H54 (cell line): Measurements from ENCODE around the gene SHF.

ENCODE experiments used
- DNase-seq: peaks from one replicate; pipeline ENCODE4 v3.0.0; 2011; ENCODE audit warnings: low spot score, mixed read lengths; ENCODE audit not compliant: insufficient read length
- FAIRE-seq: peaks from 3 replicates; lab custom pipeline; 2011; peaks lifted over from hg19 to GRCh38; lab: Jason Lieb, UNC
- POLR2A ChIP-seq: IDR thresholded peaks from 2 replicates; pipeline ENCODE4 v1.6.1; 2011; ENCODE audit warnings: low read depth, mild to moderate bottlenecking, low read length

SHF gene

GRCh38 chr15:45169608-45170480 is 17.9 kb downstream of the SHF start:
- TF ChIP-seq POLR2A = no peak
- FAIRE-seq = no peak
- DNase-seq = no peak

GRCh38 chr15:45168751-45169551 is 18.8 kb downstream of the SHF start:
- TF ChIP-seq POLR2A = no peak
- FAIRE-seq (no peak), DNase-seq (no peak)

GRCh38 chr15:45168286-45168685 is 19.5 kb downstream of the SHF start:
- DNase-seq = no peak
- FAIRE-seq = no peak
- no peak for TF ChIP-seq POLR2A

- FAIRE-seq = no peak
- TF ChIP-seq POLR2A = no peak
- no peak for DNase-seq
These were observed 20.0 kb downstream of the SHF start for GRCh38 chr15:45167631-45168205.

GRCh38 chr15:45166834-45167630 is 20.7 kb downstream of the SHF start:
- no peak for FAIRE-seq
- peak; percentile 92 for DNase-seq
- TF ChIP-seq POLR2A = no peak

- FAIRE-seq (no peak), DNase-seq (no peak)
- no peak for TF ChIP-seq POLR2A
These were observed 22.2 kb downstream of the SHF start for GRCh38 chr15:45165536-45165935.

- DNase-seq (no peak), FAIRE-seq (no peak)
- TF ChIP-seq POLR2A = no peak
These were observed 22.9 kb downstream of the SHF start for GRCh38 chr15:45164914-45165313.

GRCh38 chr15:45163508-45163856 is 24.3 kb downstream of the SHF start:
- TF ChIP-seq POLR2A = no peak

GRCh38 chr15:45162771-45163507 is 24.8 kb downstream of the SHF start:
- DNase-seq (peak; percentile 98), FAIRE-seq (peak; percentile 15)
- no peak for TF ChIP-seq POLR2A

More at GRCh38 chr15:45163508-45163856, 24.3 kb downstream of the SHF start:
- DNase-seq (no peak), FAIRE-seq (no peak)

GRCh38 chr15:45161666-45162065 is 26.1 kb downstream of the SHF start:
- DNase-seq (no peak), FAIRE-seq (no peak)
- TF ChIP-seq POLR2A = no peak

GRCh38 chr15:45157974-45158373 is 29.8 kb downstream of the SHF start:
- no peak for TF ChIP-seq POLR2A
- FAIRE-seq = peak; percentile 76
- DNase-seq = peak; percentile 77

GRCh38 chr15:45156744-45157455 is 30.9 kb downstream of the SHF start:
- TF ChIP-seq POLR2A = no peak
- DNase-seq (no peak), FAIRE-seq (no peak)
